ENCODE data around the gene ATP5MG.

ATP5MG gene, protein sequence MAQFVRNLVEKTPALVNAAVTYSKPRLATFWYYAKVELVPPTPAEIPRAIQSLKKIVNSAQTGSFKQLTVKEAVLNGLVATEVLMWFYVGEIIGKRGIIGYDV

DNA sequence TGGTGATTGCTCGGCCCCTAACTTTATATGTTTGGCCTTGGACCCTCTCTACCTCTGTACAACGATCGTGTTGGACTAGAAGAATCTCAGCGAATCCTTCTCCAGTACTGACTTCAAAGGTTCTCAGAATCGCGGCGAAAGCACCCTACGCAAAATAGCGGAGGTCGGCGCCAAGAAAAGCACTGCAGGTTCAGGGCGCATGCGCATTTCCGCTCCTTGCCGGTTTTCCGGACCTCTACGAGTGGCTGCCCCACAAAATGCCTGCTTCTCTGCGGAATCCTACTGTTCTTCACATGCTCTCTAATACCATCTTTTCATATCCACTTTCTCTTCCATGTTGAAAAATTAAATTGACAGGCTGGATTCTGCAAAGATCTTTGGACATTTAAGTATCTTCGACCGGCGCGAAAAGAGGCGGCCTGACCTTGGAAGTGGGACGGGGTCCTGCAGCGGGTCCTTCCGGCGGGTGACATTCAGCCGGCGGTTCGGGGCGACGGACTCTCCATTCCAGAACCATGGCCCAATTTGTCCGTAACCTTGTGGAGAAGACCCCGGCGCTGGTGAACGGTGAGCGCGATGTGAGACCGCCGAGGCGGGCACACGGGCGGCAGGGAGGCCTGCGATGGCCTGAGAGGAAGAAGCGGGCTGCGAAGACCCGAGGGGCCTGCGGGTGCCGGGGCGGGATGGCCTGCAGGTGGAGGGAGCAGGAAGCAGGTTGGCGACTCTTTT is at the start of gene ATP5MG:
ATP5MG (plus strand) TSS at position 456 of the 729 bp plus-strand sequence; CDS start at position 516, 60 bp downstream.
- peaks cover 4% of the 10 kb centered on the region; the same call in 1 of the 2 replicates for H3K36me3 ChIP-seq (ENCODE audit: insufficient read depth, low read length)
- H3K9ac ChIP-seq (ENCODE audit: low read depth, low read length) = peak within 1 kb of the TSS; percentile 95
- no peaks in the 10 kb centered on the region for H3K9me3 ChIP-seq (ENCODE audit: control insufficient read depth, insufficient read depth, low read length)
- no peaks in the 10 kb centered on the region; the same call in 1 of the 2 replicates for H3K4me1 ChIP-seq (ENCODE audit: insufficient read depth, low read length)

DNA sequence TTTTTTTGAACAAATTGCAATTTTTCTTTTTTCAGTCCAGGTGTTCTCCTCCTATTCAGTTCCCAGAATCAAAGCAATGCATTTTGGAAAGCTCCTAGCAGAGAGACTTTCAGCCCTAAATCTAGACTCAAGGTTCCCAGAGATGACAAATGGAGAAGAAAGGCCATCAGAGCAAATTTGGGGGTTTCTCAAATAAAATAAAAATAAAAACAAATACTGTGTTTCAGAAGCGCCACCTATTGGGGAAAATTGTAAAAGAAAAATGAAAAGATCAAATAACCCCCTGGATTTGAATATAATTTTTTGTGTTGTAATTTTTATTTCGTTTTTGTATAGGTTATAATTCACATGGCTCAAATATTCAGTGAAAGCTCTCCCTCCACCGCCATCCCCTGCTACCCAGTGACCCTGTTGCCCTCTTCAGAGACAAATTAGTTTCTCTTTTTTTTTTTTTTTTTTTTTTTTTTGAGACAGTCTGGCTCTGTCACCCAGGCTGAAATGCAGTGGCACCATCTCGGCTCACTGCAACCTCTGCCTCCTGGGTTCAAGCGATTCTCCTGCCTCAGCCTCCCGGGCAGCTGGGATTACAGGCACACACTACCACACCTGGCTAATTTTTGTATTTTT is 48.2 kb upstream of the ATP5MG start:
- Histone ChIP-seq H3K9me3 (ENCODE audit: control insufficient read depth, insufficient read depth, low read length) (no peaks in the 10 kb centered on the region), H3K9ac (ENCODE audit: low read depth, low read length) (no peak overlapping the region), H3K36me3 (ENCODE audit: insufficient read depth, low read length) (no peaks in the 10 kb centered on the region), H3K4me1 (ENCODE audit: insufficient read depth, low read length) (no peaks in the 10 kb centered on the region)

DNA sequence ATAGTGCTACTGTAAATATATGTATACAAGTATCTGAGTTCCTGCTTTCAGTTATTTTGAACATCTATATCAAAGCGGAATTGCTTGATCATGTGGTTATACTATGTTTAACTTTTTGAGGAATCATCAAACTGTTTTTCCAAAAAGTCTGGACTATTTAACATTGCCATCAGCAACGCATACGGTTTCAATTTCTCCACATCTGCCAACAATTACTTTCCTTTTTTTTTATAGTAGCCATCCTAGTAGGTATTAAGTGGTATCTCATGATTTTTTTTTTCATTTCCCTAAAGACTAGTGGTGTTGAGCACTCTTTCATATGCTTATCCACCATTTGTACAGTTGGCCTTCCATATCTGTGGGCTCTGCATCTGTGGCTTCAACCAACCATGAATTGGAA is 43.3 kb upstream of the ATP5MG start:
- no peaks in the 10 kb centered on the region for H3K4me1 ChIP-seq (ENCODE audit: insufficient read depth, low read length)
- H3K36me3 ChIP-seq (ENCODE audit: insufficient read depth, low read length) = no peaks in the 10 kb centered on the region
- H3K9me3 ChIP-seq (ENCODE audit: control insufficient read depth, insufficient read depth, low read length) = no peaks in the 10 kb centered on the region
- H3K9ac ChIP-seq (ENCODE audit: low read depth, low read length) = no peak overlapping the region

DNA sequence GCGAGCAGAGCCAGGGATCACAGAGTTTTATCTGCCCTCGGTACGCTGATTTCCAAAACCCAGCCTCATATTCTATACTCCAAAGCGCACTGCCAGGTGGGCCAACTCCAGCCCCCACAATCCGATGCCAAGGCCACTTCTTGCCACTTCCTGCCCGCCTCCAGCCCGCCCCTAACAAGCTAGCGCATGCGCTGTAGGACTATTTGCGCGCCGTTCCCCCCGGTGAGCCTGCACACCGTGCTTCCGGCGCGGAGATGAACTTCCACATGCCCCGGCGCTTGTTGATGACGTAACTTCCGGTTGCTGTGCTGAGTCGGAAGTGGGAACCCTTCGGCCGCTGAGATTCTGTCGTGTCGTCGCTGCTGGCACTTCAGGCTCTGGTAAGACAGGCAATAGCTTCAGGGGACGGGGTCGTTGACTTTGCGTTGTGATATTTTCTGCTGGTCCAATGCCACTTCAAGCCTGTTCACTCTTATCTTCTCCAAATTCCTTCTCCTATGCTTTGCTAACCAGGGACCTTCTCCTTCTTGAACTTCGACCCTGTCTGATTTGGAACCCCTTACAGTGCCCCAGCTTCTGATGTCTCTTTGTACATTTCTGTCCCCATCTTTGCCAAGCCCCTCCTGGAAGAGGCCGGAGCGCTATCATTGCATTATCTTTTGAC is 42.0 kb upstream of the ATP5MG start, which contains the start of gene UBE4A:
UBE4A (plus strand) TSS at position 306 of the 664 bp plus-strand sequence. CDS start 5,481 bp downstream, outside the sequence.
- Histone ChIP-seq H3K4me1 (ENCODE audit: insufficient read depth, low read length) (no peaks in the 10 kb centered on the region), H3K9ac (ENCODE audit: low read depth, low read length) (peak within 1 kb of the TSS; percentile 98), H3K9me3 (ENCODE audit: control insufficient read depth, insufficient read depth, low read length) (no peaks in the 10 kb centered on the region), H3K36me3 (ENCODE audit: insufficient read depth, low read length) (no peaks in the 10 kb centered on the region; the same call in 1 of the 2 replicates)

DNA sequence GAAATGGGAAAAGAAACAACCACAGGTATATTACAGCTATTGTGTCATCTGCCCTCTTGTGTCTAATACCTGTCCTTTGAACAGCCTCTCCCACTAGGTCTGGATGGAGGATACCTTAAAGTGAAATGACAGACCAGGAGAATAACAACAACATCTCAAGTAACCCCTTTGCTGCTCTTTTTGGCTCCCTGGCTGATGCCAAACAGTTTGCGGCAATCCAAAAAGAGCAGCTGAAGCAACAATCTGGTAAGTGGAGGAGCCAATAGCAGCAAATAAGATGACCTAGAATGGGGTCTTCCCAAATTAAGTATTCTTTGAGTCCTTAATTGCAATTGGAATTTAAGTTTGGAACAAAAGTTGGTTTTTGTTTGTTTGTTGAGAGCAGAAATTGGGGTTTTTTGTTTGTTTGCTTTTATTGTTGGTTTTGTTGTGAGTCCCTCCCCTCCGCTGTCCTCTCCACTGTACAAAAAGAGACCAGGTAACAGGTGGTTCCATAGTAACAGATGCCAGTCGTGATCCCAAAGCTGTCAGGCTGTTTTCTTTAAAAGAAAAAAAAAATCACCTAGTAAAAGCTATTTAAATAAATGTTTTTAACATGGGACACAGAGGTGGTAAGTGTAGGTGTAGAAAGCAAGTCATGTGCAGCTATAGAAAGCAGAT is 36.3 kb upstream of the ATP5MG start:
- Histone ChIP-seq H3K9ac (ENCODE audit: low read depth, low read length) (no peak overlapping the region), H3K36me3 (ENCODE audit: insufficient read depth, low read length) (peaks cover 14% of the 10 kb centered on the region), H3K4me1 (ENCODE audit: insufficient read depth, low read length) (no peaks in the 10 kb centered on the region), H3K9me3 (ENCODE audit: control insufficient read depth, insufficient read depth, low read length) (no peaks in the 10 kb centered on the region)

DNA sequence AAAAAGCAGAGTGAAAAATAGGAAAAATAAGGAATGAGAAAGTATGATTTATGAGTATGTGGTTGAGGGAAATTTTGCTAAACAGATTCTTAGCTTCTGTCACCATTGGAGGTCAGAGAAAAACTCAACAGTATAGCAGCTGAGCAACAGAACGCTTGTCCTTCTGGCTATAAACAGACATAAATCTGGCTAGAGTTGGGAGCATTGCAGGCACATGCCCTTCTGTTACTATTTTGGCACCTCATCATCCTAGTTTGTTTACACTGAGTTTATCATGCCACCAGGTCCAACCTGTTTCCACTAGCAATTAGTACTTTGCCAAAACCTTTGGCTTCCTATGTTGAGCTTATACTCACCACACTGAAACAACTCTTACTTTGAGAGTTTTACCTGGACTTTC is 35.1 kb upstream of the ATP5MG start:
- Histone ChIP-seq H3K9ac (ENCODE audit: low read depth, low read length) (no peak overlapping the region), H3K9me3 (ENCODE audit: control insufficient read depth, insufficient read depth, low read length) (no peaks in the 10 kb centered on the region), H3K36me3 (ENCODE audit: insufficient read depth, low read length) (peaks cover 14% of the 10 kb centered on the region), H3K4me1 (ENCODE audit: insufficient read depth, low read length) (no peaks in the 10 kb centered on the region)

DNA sequence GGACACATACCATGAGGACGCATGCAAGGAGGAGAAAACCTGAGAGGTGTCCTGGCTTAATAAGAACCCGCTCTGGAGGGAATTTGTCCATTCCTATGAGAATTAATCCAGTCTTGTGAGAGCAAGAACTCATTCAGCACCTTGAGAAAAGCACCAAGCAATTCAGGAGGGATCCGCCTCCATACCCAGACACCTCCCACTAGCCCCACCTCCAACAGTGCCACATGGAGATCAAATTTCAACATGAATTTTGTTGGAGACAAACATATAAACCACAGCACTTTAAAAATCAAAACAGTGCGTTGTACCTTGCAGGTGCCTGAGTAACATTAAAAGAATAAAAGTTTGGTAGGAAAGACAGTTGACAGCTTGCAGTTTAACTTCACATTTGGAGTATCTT is 30.6 kb upstream of the ATP5MG start:
- Histone ChIP-seq H3K36me3 (ENCODE audit: insufficient read depth, low read length) (peaks cover 21% of the 10 kb centered on the region), H3K4me1 (ENCODE audit: insufficient read depth, low read length) (no peaks in the 10 kb centered on the region), H3K9me3 (ENCODE audit: control insufficient read depth, insufficient read depth, low read length) (no peaks in the 10 kb centered on the region), H3K9ac (ENCODE audit: low read depth, low read length) (no peak overlapping the region)

DNA sequence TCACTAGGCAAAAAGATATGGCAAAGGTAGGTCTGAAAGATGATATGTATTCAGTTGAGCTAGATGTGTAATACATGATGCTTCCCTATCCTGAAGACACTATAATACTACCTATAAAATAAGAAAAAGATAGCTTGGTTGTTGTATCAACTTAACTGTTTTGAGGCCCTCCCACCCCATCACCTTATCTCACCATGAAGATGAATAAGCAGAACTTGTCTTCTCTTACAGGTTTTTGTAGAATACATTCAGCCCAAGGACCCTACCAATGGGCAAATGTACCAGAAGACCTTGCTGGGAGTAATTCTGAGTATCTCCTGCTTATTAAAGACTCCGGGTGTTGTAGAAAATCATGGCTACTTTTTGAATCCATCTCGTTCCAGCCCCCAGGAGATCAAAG is 28.1 kb upstream of the ATP5MG start:
- H3K36me3 ChIP-seq (ENCODE audit: insufficient read depth, low read length) = peaks cover 24% of the 10 kb centered on the region
- no peaks in the 10 kb centered on the region for H3K4me1 ChIP-seq (ENCODE audit: insufficient read depth, low read length)
- no peaks in the 10 kb centered on the region for H3K9me3 ChIP-seq (ENCODE audit: control insufficient read depth, insufficient read depth, low read length)
- H3K9ac ChIP-seq (ENCODE audit: low read depth, low read length) = no peak overlapping the region

DNA sequence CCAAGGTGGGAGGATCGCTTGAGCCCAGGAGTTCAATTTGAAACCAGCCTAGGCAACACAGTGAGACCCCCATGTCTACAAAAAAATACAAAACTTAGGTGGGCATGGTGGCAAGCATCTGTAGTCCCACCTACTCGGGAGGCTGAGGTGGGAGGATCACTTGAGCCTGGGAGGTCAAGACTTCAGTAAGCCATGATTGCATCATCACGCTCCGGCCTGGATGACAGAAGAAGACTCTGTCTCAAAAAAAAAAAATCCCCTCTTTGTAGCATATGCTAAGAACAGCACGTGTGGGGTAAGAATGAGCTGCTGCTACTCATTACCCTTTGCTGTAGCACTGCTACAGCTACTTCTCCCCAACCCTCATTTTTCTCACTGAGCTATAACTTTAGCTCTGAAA is 27.5 kb upstream of the ATP5MG start:
- Histone ChIP-seq H3K9ac (ENCODE audit: low read depth, low read length) (no peak overlapping the region), H3K4me1 (ENCODE audit: insufficient read depth, low read length) (no peaks in the 10 kb centered on the region), H3K9me3 (ENCODE audit: control insufficient read depth, insufficient read depth, low read length) (no peaks in the 10 kb centered on the region), H3K36me3 (ENCODE audit: insufficient read depth, low read length) (peaks cover 24% of the 10 kb centered on the region)

DNA sequence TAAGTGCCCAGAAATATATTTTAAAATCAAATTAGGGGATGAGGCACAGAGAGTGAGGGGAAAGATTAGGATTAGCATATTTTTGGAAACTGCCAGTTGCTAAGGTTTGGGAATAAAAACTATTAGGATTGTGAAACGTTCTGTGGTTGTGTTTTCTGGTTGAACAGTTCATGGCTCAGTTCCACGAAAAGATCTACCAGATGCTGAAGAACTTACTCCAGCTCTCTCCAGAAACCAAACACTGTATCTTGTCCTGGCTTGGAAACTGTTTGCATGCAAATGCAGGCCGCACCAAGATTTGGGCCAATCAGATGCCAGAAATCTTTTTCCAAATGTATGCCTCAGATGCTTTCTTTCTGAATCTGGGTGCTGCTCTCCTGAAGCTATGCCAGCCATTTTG is 26.7 kb upstream of the ATP5MG start:
- H3K4me1 ChIP-seq (ENCODE audit: insufficient read depth, low read length) = no peaks in the 10 kb centered on the region
- H3K9ac ChIP-seq (ENCODE audit: low read depth, low read length) = no peak overlapping the region
- peaks cover 17% of the 10 kb centered on the region for H3K36me3 ChIP-seq (ENCODE audit: insufficient read depth, low read length)
- H3K9me3 ChIP-seq (ENCODE audit: control insufficient read depth, insufficient read depth, low read length) = no peaks in the 10 kb centered on the region

DNA sequence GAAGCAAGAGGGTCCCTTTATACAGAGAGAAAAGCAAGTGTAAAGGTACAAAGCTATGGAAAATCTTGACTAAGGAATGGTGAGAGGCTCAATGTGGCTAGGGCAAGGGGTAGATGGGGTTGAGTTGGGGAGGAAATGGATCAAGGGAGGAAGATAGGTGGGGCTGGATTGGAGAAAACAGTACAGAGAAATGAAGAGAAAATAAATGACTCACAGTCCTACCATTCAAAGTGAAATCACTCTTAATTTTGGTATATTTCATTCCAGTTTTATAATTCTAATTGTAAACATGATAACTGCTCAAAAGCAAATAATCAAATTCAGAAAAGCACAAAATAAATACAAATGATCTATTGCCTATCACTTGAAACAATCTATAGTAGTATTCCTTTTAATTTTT is 25.4 kb upstream of the ATP5MG start:
- H3K9ac ChIP-seq (ENCODE audit: low read depth, low read length) = no peak overlapping the region
- H3K4me1 ChIP-seq (ENCODE audit: insufficient read depth, low read length) = no peaks in the 10 kb centered on the region
- H3K36me3 ChIP-seq (ENCODE audit: insufficient read depth, low read length) = peaks cover 25% of the 10 kb centered on the region
- H3K9me3 ChIP-seq (ENCODE audit: control insufficient read depth, insufficient read depth, low read length) = no peaks in the 10 kb centered on the region

DNA sequence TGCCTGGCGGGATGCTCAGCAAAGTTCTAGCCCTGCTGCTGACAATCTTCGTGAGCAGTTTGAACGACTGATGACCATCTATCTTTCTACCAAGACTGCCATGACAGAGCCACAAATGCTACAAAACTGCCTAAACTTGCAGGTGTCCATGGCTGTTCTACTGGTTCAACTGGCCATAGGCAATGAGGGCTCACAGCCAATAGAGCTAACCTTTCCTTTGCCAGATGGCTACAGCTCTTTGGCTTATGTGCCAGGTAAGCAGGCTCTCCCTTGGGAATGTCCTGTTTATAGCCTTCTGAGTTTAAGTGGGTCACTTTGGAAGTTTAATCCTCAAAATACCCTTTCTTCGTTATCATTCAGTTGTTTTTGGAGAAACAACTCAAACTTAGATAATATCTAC is 21.9 kb upstream of the ATP5MG start:
- Histone ChIP-seq H3K9me3 (ENCODE audit: control insufficient read depth, insufficient read depth, low read length) (no peaks in the 10 kb centered on the region), H3K36me3 (ENCODE audit: insufficient read depth, low read length) (peaks cover 23% of the 10 kb centered on the region), H3K4me1 (ENCODE audit: insufficient read depth, low read length) (no peaks in the 10 kb centered on the region), H3K9ac (ENCODE audit: low read depth, low read length) (no peak overlapping the region)

DNA sequence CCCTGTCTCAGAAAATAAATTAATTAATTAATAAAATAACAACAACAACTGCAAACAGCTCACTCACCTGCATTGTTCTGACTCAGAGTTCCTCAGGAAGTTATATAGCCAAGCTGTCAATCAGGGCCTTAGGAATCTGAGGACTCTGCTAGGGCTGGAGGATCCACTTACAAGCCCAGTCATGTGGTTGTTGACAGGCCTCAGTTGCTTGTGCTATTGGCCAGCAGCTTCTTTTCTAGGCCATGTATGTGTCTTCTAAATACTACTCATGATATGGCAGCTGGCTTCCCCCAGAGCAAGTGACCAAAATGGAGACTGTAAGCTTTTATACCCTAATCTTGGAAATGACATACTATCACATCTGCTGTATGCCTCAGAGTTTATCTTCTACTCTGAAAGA is 20.8 kb upstream of the ATP5MG start:
- Histone ChIP-seq H3K9ac (ENCODE audit: low read depth, low read length) (no peak overlapping the region), H3K4me1 (ENCODE audit: insufficient read depth, low read length) (no peaks in the 10 kb centered on the region), H3K36me3 (ENCODE audit: insufficient read depth, low read length) (peaks cover 20% of the 10 kb centered on the region), H3K9me3 (ENCODE audit: control insufficient read depth, insufficient read depth, low read length) (no peaks in the 10 kb centered on the region)

DNA sequence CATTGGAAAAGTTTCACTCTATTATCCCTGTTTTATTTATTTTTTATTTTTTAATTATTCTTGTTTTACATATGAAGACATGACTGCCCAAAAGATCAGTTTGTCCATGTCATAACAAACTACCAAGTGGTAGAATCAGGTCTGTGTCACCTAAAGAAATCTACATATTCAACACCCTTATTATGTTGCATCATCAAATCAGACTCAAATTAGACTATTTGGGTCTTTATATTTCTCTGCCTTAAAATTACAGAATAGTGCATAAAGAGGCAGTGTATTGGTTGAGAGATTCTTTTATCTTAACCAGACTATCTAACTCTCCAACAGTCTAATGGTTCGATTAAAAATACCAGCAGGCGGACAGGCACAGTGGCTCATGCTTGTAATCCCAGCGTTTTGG is 18.5 kb upstream of the ATP5MG start:
- H3K9me3 ChIP-seq (ENCODE audit: control insufficient read depth, insufficient read depth, low read length) = no peaks in the 10 kb centered on the region
- no peaks in the 10 kb centered on the region for H3K4me1 ChIP-seq (ENCODE audit: insufficient read depth, low read length)
- H3K36me3 ChIP-seq (ENCODE audit: insufficient read depth, low read length) = peaks cover 23% of the 10 kb centered on the region
- H3K9ac ChIP-seq (ENCODE audit: low read depth, low read length) = no peak overlapping the region
